Measurements from ENCODE around the gene NAALADL1. TPM values are rescaled to one million over a fixed set of nuclear protein-coding genes. Genes with fewer than 3 reads are reported as not detected.

Gene NAALADL1
- total and polyA plus RNA-seq, 9 of the 15 experiments (the other 6 are each of a cell fraction or from before 2014, with no cell fraction given) = 0.06 to 0.72 (median 0.22) TPM; not detected in 4

GRCh38 chr11:65027213-65028067 lies 30.9 kb downstream of the NAALADL1 start, which contains the start of gene SNX15 (continued):
- TF ChIP-seq SP1 (CRISPR knock-in tag; IDR thresholded peaks at IDR 0.05) (peak; percentile 92), ZNF324 (CRISPR knock-in tag; IDR thresholded peaks at IDR 0.05) (no peak), ZNF668 (CRISPR knock-in tag; IDR thresholded peaks at IDR 0.05) (no peak), ZKSCAN3 (CRISPR knock-in tag; IDR thresholded peaks at IDR 0.05) (no peak), MCM5 (IDR thresholded peaks at IDR 0.05; ENCODE audit: low read depth) (no peak), ZNF23 (CRISPR knock-in tag; IDR thresholded peaks at IDR 0.05) (no peak), TARDBP (IDR thresholded peaks at IDR 0.05) (0 out of 2 replicates have a peak, but pooled peaks have one; percentile 67), ETS1 (conservative IDR thresholded peaks at IDR 0.05; ENCODE audit: control insufficient read depth, low read depth, low read length) (0 out of 2 replicates have a peak, but pooled peaks have one; percentile 17), SMC3 (conservative IDR thresholded peaks at IDR 0.05; ENCODE audit: insufficient read depth, low read depth, low read length) (peak; percentile 25; the same call in 1 of the 2 replicates), HNRNPLL (IDR thresholded peaks at IDR 0.05; ENCODE audit: low read depth, low read length, poor library complexity, severe bottlenecking) (peak; percentile 94), TCF3 (CRISPR knock-in tag; IDR thresholded peaks at IDR 0.05) (no peak), ETS2 (tag; IDR thresholded peaks at IDR 0.05; ENCODE audit: borderline replicate concordance, poor library complexity, severe bottlenecking) (no peak), SLC30A9 (CRISPR knock-in tag; IDR thresholded peaks at IDR 0.05) (no peak), ZNF75A (CRISPR knock-in tag; IDR thresholded peaks at IDR 0.05) (no peak), FOXP1 (CRISPR knock-in tag; IDR thresholded peaks at IDR 0.05) (peak; percentile 79; the same call in 1 of the 2 replicates), MTA3 (IDR thresholded peaks at IDR 0.05; ENCODE audit: borderline replicate concordance) (peak; percentile 67; the same call in 1 of the 2 replicates), TEAD4 (IDR thresholded peaks at IDR 0.05; ENCODE audit: low read length) (peak; percentile 32; the same call in 1 of the 2 replicates), TEAD4 (CRISPR knock-in tag; IDR thresholded peaks at IDR 0.05; ENCODE audit: borderline replicate concordance) (0 out of 2 replicates have a peak, but pooled peaks have one; percentile 61), POLR2H (tag; IDR thresholded peaks at IDR 0.05; ENCODE audit: low read depth) (peak; percentile 39; the same call in 1 of the 2 replicates), NFE2 (IDR thresholded peaks at IDR 0.05; ENCODE audit: low read depth) (no peak), SOX6 (IDR thresholded peaks at IDR 0.05) (no peak; the same call in 1 of the 2 replicates), HDAC8 (tag; IDR thresholded peaks at IDR 0.05) (no peak)
- TF ChIP-seq, protein P1, sequence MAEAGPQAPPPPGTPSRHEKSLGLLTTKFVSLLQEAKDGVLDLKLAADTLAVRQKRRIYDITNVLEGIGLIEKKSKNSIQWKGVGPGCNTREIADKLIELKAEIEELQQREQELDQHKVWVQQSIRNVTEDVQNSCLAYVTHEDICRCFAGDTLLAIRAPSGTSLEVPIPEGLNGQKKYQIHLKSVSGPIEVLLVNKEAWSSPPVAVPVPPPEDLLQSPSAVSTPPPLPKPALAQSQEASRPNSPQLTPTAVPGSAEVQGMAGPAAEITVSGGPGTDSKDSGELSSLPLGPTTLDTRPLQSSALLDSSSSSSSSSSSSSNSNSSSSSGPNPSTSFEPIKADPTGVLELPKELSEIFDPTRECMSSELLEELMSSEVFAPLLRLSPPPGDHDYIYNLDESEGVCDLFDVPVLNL (CRISPR knock-in tag; IDR thresholded peaks at IDR 0.05; ENCODE audit: low read depth) = 0 out of 2 replicates have a peak, but pooled peaks have one; percentile 27
- TF ChIP-seq, protein P2, sequence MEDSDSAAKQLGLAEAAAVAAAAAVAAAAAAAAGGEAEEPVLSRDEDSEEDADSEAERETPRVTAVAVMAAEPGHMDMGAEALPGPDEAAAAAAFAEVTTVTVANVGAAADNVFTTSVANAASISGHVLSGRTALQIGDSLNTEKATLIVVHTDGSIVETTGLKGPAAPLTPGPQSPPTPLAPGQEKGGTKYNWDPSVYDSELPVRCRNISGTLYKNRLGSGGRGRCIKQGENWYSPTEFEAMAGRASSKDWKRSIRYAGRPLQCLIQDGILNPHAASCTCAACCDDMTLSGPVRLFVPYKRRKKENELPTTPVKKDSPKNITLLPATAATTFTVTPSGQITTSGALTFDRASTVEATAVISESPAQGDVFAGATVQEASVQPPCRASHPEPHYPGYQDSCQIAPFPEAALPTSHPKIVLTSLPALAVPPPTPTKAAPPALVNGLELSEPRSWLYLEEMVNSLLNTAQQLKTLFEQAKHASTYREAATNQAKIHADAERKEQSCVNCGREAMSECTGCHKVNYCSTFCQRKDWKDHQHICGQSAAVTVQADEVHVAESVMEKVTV (CRISPR knock-in tag; IDR thresholded peaks at IDR 0.05) = no peak

All from K562 (cell line).